OCI-LY1 (cell line): ENCODE measurements around the gene ZNF618.

Experiments
- CTCF ChIP-seq: fragments of 200-600 bp; sonication (generic), shearing (Covaris generic); IDR thresholded peaks from 2 replicates; pipeline ENCODE4 v1.5.1; 2017; ENCODE audit warnings: mild to moderate bottlenecking, antibody characterized with exemption, low read length, moderate library complexity, mixed read lengths
- EZH2 ChIP-seq: fragments of 200-600 bp; sonication (generic), shearing (Covaris generic); IDR thresholded peaks from 2 replicates; pipeline ENCODE4 v1.8.0; 2017; ENCODE audit warnings: borderline replicate concordance, mixed run types, mild to moderate bottlenecking, antibody characterized with exemption, low read length, moderate library complexity, mixed read lengths

GRCh38 chr9:113953531-113953930 lies 77.4 kb downstream of the ZNF618 start:
- TF ChIP-seq CTCF: no peak
- TF ChIP-seq EZH2: no peak
